Prostate gland (tissue), 2 donors: ENCODE data around the gene ADIPOR2.

Source experiments
- CTCF ChIP-seq, 4 experiments: fragments of 200-600 bp in 2 of 4; fragments of 450-650 bp in 2 of 4; sonication (generic) in 2 of 4; IDR thresholded peaks; 1 replicate in 3 of 4; 2 replicates in 1 of 4; pipeline ENCODE4 v1.5.1; 2016 to 2019; ENCODE audit warnings: antibody characterized with exemption in 4 of 4, mild to moderate bottlenecking in 2 of 4, moderate library complexity in 2 of 4
- POLR2A ChIP-seq: fragments of 450-650 bp; IDR thresholded peaks from one replicate; pipeline ENCODE4 v1.6.1; 2016; ENCODE audit warnings: antibody characterized with exemption, mild to moderate bottlenecking
- POLR2AphosphoS5 ChIP-seq: sonication (generic); formaldehyde crosslinking; IDR thresholded peaks from one replicate; pipeline ENCODE4 v1.6.1; 2017; ENCODE audit warnings: antibody characterized with exemption

- TF ChIP-seq CTCF (IDR thresholded peaks at IDR 0.05) (no peak), POLR2AphosphoS5 (no peak), POLR2A (no peak)
These were observed 86.9 kb downstream of the ADIPOR2 start for GRCh38 chr12:1777798-1778197.
